HUES64 (cell line): ENCODE data around the gene SH3PXD2A.

Experiments used
- H3K27ac ChIP-seq: 2 replicates; pipeline ENCODE4 v1.7.0; 2013; ENCODE audit warnings: low read depth, low read length, inconsistent platforms
- H3K27me3 ChIP-seq: 2 replicates; pipeline ENCODE4 v1.6.1; 2013; ENCODE audit warnings: mild to moderate bottlenecking, low read length; ENCODE audit not compliant: insufficient read depth
- H3K36me3 ChIP-seq: 2 replicates; pipeline ENCODE4 v1.6.1; 2013; ENCODE audit warnings: mild to moderate bottlenecking, low read length; ENCODE audit not compliant: insufficient read depth
- H3K4me1 ChIP-seq: 2 replicates; pipeline ENCODE4 v1.6.1; 2013; ENCODE audit warnings: mild to moderate bottlenecking, low read length, moderate library complexity; ENCODE audit not compliant: insufficient read depth
- H3K4me3 ChIP-seq: 2 replicates; pipeline ENCODE4 v1.5.1; 2013; ENCODE audit warnings: mild to moderate bottlenecking, low read length, moderate library complexity
- H3K9ac ChIP-seq: 2 replicates; pipeline ENCODE4 v1.6.1; 2013; ENCODE audit warnings: mild to moderate bottlenecking, low read depth, low read length
- H3K9me3 ChIP-seq: 2 replicates; pipeline ENCODE4 v1.6.1; 2013; ENCODE audit warnings: low read depth, low read length; ENCODE audit not compliant: insufficient read depth
- WGBS: fragments of 150-250, 120-280 bp; methylation state at CpG from one replicate; pipeline ENCODE4 v1.1.7; 2013; ENCODE audit warnings: missing lambda C conversion rate; 5-methylcytosine and 5-hydroxymethylcytosine counted together

The SH3PXD2A gene

GRCh38 chr10:103599907-103600306 is 255.5 kb downstream of the SH3PXD2A start:
- no peaks in the 10 kb centered on the region for H3K4me1 ChIP-seq
- 91% methylated on average over 6 of the region's 6 CpGs for WGBS
- H3K36me3 ChIP-seq, result no peaks in the 10 kb centered on the region
- no peak overlapping the region for H3K4me3 ChIP-seq
- no peak overlapping the region for H3K27ac ChIP-seq
- no peak overlapping the region for H3K9ac ChIP-seq
- H3K9me3 ChIP-seq, result no peaks in the 10 kb centered on the region
- H3K27me3 ChIP-seq, result no peaks in the 10 kb centered on the region

GRCh38 chr10:103599211-103599610 is 256.2 kb downstream of the SH3PXD2A start:
- Histone ChIP-seq H3K4me3 (no peak overlapping the region), H3K27ac (no peak overlapping the region), H3K4me1 (no peaks in the 10 kb centered on the region), H3K27me3 (no peaks in the 10 kb centered on the region), H3K9me3 (no peaks in the 10 kb centered on the region), H3K9ac (no peak overlapping the region), H3K36me3 (no peaks in the 10 kb centered on the region)
- 76% methylated on average over 3 of the region's 3 CpGs for WGBS

- no peak overlapping the region for H3K27ac ChIP-seq
- no peak overlapping the region for H3K9ac ChIP-seq
- H3K9me3 ChIP-seq, result no peaks in the 10 kb centered on the region
- H3K4me1 ChIP-seq, result no peaks in the 10 kb centered on the region
- no peak overlapping the region for H3K4me3 ChIP-seq
- H3K27me3 ChIP-seq, result no peaks in the 10 kb centered on the region
- H3K36me3 ChIP-seq, result no peaks in the 10 kb centered on the region
- 22% methylated on average over 7 of the region's 7 CpGs for WGBS
These were observed 256.7 kb downstream of the SH3PXD2A start for GRCh38 chr10:103598654-103599115.

- Histone ChIP-seq H3K9me3 (no peaks in the 10 kb centered on the region), H3K27ac (no peak overlapping the region), H3K4me3 (no peak overlapping the region), H3K36me3 (no peaks in the 10 kb centered on the region), H3K9ac (no peak overlapping the region), H3K27me3 (no peaks in the 10 kb centered on the region), H3K4me1 (no peaks in the 10 kb centered on the region)
- WGBS, result 83% methylated on average over 6 of the region's 6 CpGs
These were observed 258.4 kb downstream of the SH3PXD2A start for GRCh38 chr10:103597003-103597402.

- H3K36me3 ChIP-seq, result no peaks in the 10 kb centered on the region
- H3K27ac ChIP-seq, result no peak overlapping the region
- no peaks in the 10 kb centered on the region for H3K4me1 ChIP-seq
- H3K4me3 ChIP-seq, result no peak overlapping the region
- no peaks in the 10 kb centered on the region for H3K9me3 ChIP-seq
- H3K27me3 ChIP-seq, result no peaks in the 10 kb centered on the region
- H3K9ac ChIP-seq, result no peak overlapping the region
- WGBS, result 96% methylated on average over 4 of the region's 4 CpGs
These were observed 259.2 kb downstream of the SH3PXD2A start for GRCh38 chr10:103595933-103596726.

- H3K27ac ChIP-seq, result no peak overlapping the region
- H3K36me3 ChIP-seq, result no peaks in the 10 kb centered on the region
- no peaks in the 10 kb centered on the region for H3K27me3 ChIP-seq
- H3K4me1 ChIP-seq, result no peaks in the 10 kb centered on the region
- H3K9me3 ChIP-seq, result no peaks in the 10 kb centered on the region
- WGBS, result 77% methylated on average over 3 of the region's 3 CpGs
- H3K4me3 ChIP-seq, result no peak overlapping the region
- H3K9ac ChIP-seq, result no peak overlapping the region
These were observed 262.3 kb downstream of the SH3PXD2A start for GRCh38 chr10:103593022-103593570.

GRCh38 chr10:103592186-103593021 is 263.0 kb downstream of the SH3PXD2A start:
- H3K36me3 ChIP-seq, result no peaks in the 10 kb centered on the region
- H3K9me3 ChIP-seq, result no peaks in the 10 kb centered on the region

GRCh38 chr10:103590744-103591291 is 264.6 kb downstream of the SH3PXD2A start:
- Histone ChIP-seq H3K4me1 (no peaks in the 10 kb centered on the region), H3K27me3 (no peaks in the 10 kb centered on the region), H3K9ac (no peak overlapping the region), H3K27ac (no peak overlapping the region), H3K36me3 (no peaks in the 10 kb centered on the region), H3K4me3 (no peak overlapping the region), H3K9me3 (no peaks in the 10 kb centered on the region)
- WGBS, result 95% methylated on average over 6 of the region's 6 CpGs

More at GRCh38 chr10:103592186-103593021, 263.0 kb downstream of the SH3PXD2A start:
- Histone ChIP-seq H3K27ac (no peak overlapping the region), H3K27me3 (no peaks in the 10 kb centered on the region), H3K4me1 (no peaks in the 10 kb centered on the region), H3K4me3 (no peak overlapping the region), H3K9ac (no peak overlapping the region)
- 70% methylated on average over 15 of the region's 15 CpGs for WGBS

GRCh38 chr10:103590060-103590459 is 265.3 kb downstream of the SH3PXD2A start:
- Histone ChIP-seq H3K4me3 (no peak overlapping the region), H3K9me3 (no peaks in the 10 kb centered on the region), H3K9ac (no peak overlapping the region), H3K27me3 (no peaks in the 10 kb centered on the region), H3K27ac (no peak overlapping the region), H3K4me1 (no peaks in the 10 kb centered on the region), H3K36me3 (no peaks in the 10 kb centered on the region)
- WGBS, result 93% methylated on average over 20 of the region's 20 CpGs

- no peak overlapping the region for H3K27ac ChIP-seq
- H3K9me3 ChIP-seq, result no peaks in the 10 kb centered on the region
- H3K9ac ChIP-seq, result no peak overlapping the region
- no peaks in the 10 kb centered on the region for H3K36me3 ChIP-seq
- H3K4me3 ChIP-seq, result no peak overlapping the region
- 92% methylated on average over 15 of the region's 15 CpGs for WGBS
- no peaks in the 10 kb centered on the region for H3K4me1 ChIP-seq
- peaks cover 3% of the 10 kb centered on the region; the same call in 1 of the 2 replicates for H3K27me3 ChIP-seq
These were observed 266.2 kb downstream of the SH3PXD2A start for GRCh38 chr10:103589074-103589630.
